Small intestine (tissue), 16 donors: ENCODE measurements around the gene TMEM185A. TPM values are rescaled to one million over a fixed set of nuclear protein-coding genes. Genes with fewer than 3 reads are reported as not detected.
"Not testable (repeated sequence)": the region's sequence is repeated elsewhere in the genome, so short reads cannot be mapped to it uniquely, and the experiment has no call there.

ENCODE experiments used
- DNase-seq, 2 donors: peaks; one replicate each; pipeline versions ENCODE4 v3.0.0 to v3.0.0-alpha.2; 2013
- FAIRE-seq: peaks from 2 replicates; lab custom pipeline; 2012; peaks lifted over from hg19 to GRCh38; lab: Jason Lieb, UNC
- H3K27ac ChIP-seq, 3 donors: one replicate each; pipeline ENCODE4 v1.5.1; 2013; ENCODE audit warnings: low read length in 2 of 3, mild to moderate bottlenecking in 2 of 3, control low read depth in 1 of 3, inconsistent platforms in 1 of 3, low read depth in 1 of 3, moderate library complexity in 1 of 3
- H3K27me3 ChIP-seq, 3 donors: one replicate each; pipeline ENCODE4 v1.6.1; 2013; ENCODE audit warnings: low read length in 3 of 3, inconsistent platforms in 1 of 3; ENCODE audit not compliant: control insufficient read depth in 3 of 3, insufficient read depth in 3 of 3
- H3K36me3 ChIP-seq, 3 donors: one replicate each; pipeline ENCODE4 v1.6.1; 2013; ENCODE audit warnings: low read length in 3 of 3, inconsistent platforms in 1 of 3, low read depth in 1 of 3, mild to moderate bottlenecking in 1 of 3, moderate library complexity in 1 of 3; ENCODE audit not compliant: control insufficient read depth in 3 of 3, insufficient read depth in 2 of 3
- H3K4me1 ChIP-seq, 3 donors: one replicate each; pipeline ENCODE4 v1.6.1; 2013; ENCODE audit warnings: low read length in 2 of 3, inconsistent platforms in 1 of 3, low read depth in 1 of 3, mild to moderate bottlenecking in 1 of 3, moderate library complexity in 1 of 3; ENCODE audit not compliant: control insufficient read depth in 3 of 3, insufficient read depth in 2 of 3
- H3K4me3 ChIP-seq, 3 donors: one replicate each; pipeline ENCODE4 v1.5.1; 2013; ENCODE audit warnings: low read length in 3 of 3, control low read depth in 1 of 3, inconsistent platforms in 1 of 3, low read depth in 1 of 3, mild to moderate bottlenecking in 1 of 3, moderate library complexity in 1 of 3
- H3K9me3 ChIP-seq, 2 donors: one replicate each; pipeline ENCODE4 v1.6.1; 2013; ENCODE audit warnings: low read depth in 1 of 2, low read length in 1 of 2; ENCODE audit not compliant: control insufficient read depth in 2 of 2, insufficient read depth in 1 of 2
- WGBS, 3 donors: extraction: QIAGEN DNeasy Blood & Tissue Kit; methylation state at CpG; one replicate each; pipeline ENCODE4 v1.1.7; 2013; 5-methylcytosine and 5-hydroxymethylcytosine counted together
- long read RNA-seq, 10 donors: transcript quantifications; one replicate each; lab custom pipeline, GENCODE V29; 2026
- polyA plus RNA-seq, 4 donors: library from polyadenylated mRNA; stranded (reverse) in 3 of 4; unstranded in 1 of 4; fragments of 200-250 nt in 3 of 4; fragments of 120-200 nt in 1 of 4; gene quantifications; one replicate each; pipeline versions ENCODE4 v1.2.1 to v1.2.3, GENCODE V29; 2013
- donor health status: healthy with polysubstance abuse.
- donor health status: control.
- donor health status: control.
- donor health status: Bipolar disorder and iron deficiency.
- donor health status: healthy.

The TMEM185A gene
- polyA plus RNA-seq = 10 to 100 TPM in 2 of 4 donors, 1 to 10 TPM in 2; 5.4 to 32.1 (median 9.7) TPM
- long read RNA-seq, donor 1, transcript TMEM185A-207 (7 exons, 2,840 nt) = major isoform, 8 of 10 reads
- long read RNA-seq, donor 1, partial matches to known transcripts = 0 of 10 reads
- long read RNA-seq, donor 1, other reads (novel, unspliced or antisense) = 0 of 10 reads
- long read RNA-seq, donor 2, partial matches to known transcripts = 0 of 1 reads
- long read RNA-seq, donor 2, other reads (novel, unspliced or antisense) = 0 of 1 reads
- long read RNA-seq, donor 3, partial matches to known transcripts = 0 of 6 reads
- long read RNA-seq, donor 3, other reads (novel, unspliced or antisense) = 0 of 6 reads
- long read RNA-seq, donor 4 = 0 reads
- long read RNA-seq, donor 5, partial matches to known transcripts = 0 of 1 reads
- long read RNA-seq, donor 5, other reads (novel, unspliced or antisense) = 0 of 1 reads
- long read RNA-seq, donor 6, partial matches to known transcripts = 0 of 7 reads
- long read RNA-seq, donor 6, other reads (novel, unspliced or antisense) = 0 of 7 reads
- long read RNA-seq, donor 7, transcript TMEM185A-207 (7 exons, 2,840 nt) = major isoform, 6 of 13 reads
- long read RNA-seq, donor 7, transcript TMEM185A-204 (4 exons, 903 nt) = minor isoform, 5 of 13 reads
- long read RNA-seq, donor 7, partial matches to known transcripts = 0 of 13 reads
- long read RNA-seq, donor 7, other reads (novel, unspliced or antisense) = 0 of 13 reads
- long read RNA-seq, donor 8, partial matches to known transcripts = 0 of 5 reads
- long read RNA-seq, donor 8, other reads (novel, unspliced or antisense) = 0 of 5 reads
- long read RNA-seq, donor 9, partial matches to known transcripts = 0 of 2 reads
- long read RNA-seq, donor 9, other reads (novel, unspliced or antisense) = 0 of 2 reads
- long read RNA-seq, donor 10, partial matches to known transcripts = 0 of 4 reads
- long read RNA-seq, donor 10, other reads (novel, unspliced or antisense) = 0 of 4 reads

GRCh38 chrX:149631234-149632165, at the start of gene TMEM185A:
TMEM185A (minus strand) TSS chrX:149631792; CDS start chrX:149631580, 212 bp downstream.
- peak; percentile 59 to 84 for DNase-seq
- no peak for FAIRE-seq
- Histone ChIP-seq H3K27ac (peak within 1 kb of the TSS; percentile 31 to 48 (median 39)), H3K36me3 (no peaks in the 10 kb centered on the region), H3K27me3 (peaks cover 0 to 2% (median 0%) of the 10 kb centered on the region in 3 donors), H3K9me3 (no peaks in the 10 kb centered on the region), H3K4me1 (peaks cover 0 to 19% (median 4%) of the 10 kb centered on the region in 3 donors), H3K4me3 (peak within 1 kb of the TSS; percentile 56 to 88 (median 57))
- 0 to 43% (median 17%) methylated on average over 19 to 102 of the region's 102 CpGs for WGBS, 3 donors

DNA sequence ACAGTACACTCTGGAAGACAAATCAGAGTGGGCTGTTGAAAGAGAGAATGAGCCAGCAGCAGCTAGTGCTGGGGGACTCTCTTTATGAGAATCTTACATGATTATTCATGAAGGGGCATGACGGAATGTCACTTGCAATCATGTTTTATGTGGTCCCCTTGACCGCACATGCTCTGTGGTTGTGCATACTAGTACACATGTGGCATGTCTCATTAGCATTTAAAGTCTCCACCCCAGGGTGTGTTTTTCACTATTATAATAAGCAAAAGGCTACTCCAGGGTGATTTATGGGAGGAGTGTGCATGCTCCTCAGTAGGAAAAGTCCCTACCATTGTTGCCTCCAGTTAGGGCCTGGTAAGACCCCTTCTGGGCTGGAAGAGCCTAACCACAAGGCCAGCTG, 49.6 kb upstream of the TMEM185A start:
- DNase-seq (no peak), FAIRE-seq (no peak)
- WGBS, 3 donors = 75 to 96% (median 81%) methylated on average over 2 of the region's 2 CpGs
- H3K36me3 ChIP-seq = no peaks in the 10 kb centered on the region
- no peaks in the 10 kb centered on the region for H3K9me3 ChIP-seq
- H3K27ac ChIP-seq = no peak overlapping the region
- no peaks in the 10 kb centered on the region for H3K4me1 ChIP-seq
- no peaks in the 10 kb centered on the region for H3K27me3 ChIP-seq
- H3K4me3 ChIP-seq = no peak overlapping the region

DNA sequence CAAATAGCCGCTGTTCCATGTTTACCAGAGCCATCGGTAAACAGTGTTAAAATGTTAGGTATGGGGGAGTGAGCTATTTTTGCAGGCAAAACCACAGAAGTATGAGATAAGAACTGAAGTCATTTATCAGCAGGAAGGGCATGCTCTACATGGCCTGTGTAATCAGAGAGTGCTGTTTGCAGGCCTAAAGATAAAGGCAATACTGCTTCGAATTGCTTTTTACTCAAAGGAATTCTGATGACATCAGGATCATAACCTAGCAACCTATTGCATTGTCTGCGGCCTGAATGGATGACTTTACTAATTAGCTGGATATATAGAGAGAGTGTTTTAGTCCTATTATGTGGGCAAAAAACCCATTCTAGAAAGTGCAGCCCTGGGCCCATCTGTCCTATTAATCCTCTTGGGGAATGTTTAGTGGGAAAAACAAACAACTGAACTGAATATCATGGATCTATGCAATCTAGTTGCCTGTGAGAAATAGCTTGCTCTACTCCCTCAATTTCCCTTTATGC, 47.6 kb upstream of the TMEM185A start:
- not testable (repeated sequence) for DNase-seq, H3K36me3 ChIP-seq, H3K4me3 ChIP-seq, FAIRE-seq, H3K4me1 ChIP-seq, H3K27me3 ChIP-seq, H3K27ac ChIP-seq, H3K9me3 ChIP-seq
- WGBS, 3 donors = 44% methylated on average over 2 of the region's 4 CpGs; no CpG with 5 or more reads in 2 of the 3 donors

DNA sequence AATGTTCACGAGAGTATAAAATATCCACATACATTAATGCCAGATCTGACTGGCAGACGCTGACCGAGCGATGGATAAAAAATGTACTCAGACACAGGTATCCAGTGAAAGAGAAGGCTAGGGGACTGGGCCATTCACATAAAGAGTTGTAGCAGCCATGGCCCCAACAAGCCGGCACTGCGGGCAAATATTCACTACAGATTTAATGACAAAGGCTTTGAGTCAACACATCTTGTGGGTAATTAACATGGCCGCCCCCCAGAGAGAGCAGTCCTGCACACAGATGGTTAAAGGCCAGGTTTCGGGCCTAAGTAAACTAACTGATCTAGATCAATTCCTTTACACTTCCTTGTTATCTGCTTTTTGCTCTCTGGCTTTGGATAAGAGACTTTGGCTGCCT, 44.0 kb upstream of the TMEM185A start:
- not testable (repeated sequence) for H3K4me3 ChIP-seq, H3K9me3 ChIP-seq, H3K27ac ChIP-seq, DNase-seq, H3K27me3 ChIP-seq, H3K36me3 ChIP-seq, FAIRE-seq, H3K4me1 ChIP-seq
- WGBS, 3 donors = 81% methylated on average over 4 of the region's 8 CpGs; no CpG with 5 or more reads in 2 of the 3 donors

GRCh38 chrX:149675088-149675487, 43.5 kb upstream of the TMEM185A start:
- not testable (repeated sequence) for FAIRE-seq, H3K4me1 ChIP-seq, H3K4me3 ChIP-seq, H3K27me3 ChIP-seq, H3K9me3 ChIP-seq, DNase-seq, H3K36me3 ChIP-seq, H3K27ac ChIP-seq
- WGBS, 3 donors = no CpG with 5 or more reads among the region's 3 CpGs

- FAIRE-seq, H3K27ac ChIP-seq, DNase-seq, H3K36me3 ChIP-seq, H3K4me1 ChIP-seq, H3K4me3 ChIP-seq, H3K27me3 ChIP-seq, H3K9me3 ChIP-seq: not testable (repeated sequence)
- 25 to 70% methylated on average over 1 of the region's 6 CpGs; no CpG with 5 or more reads in 1 of the 3 donors for WGBS, 3 donors
These were observed 29.0 kb upstream of the TMEM185A start for GRCh38 chrX:149660613-149661012.

DNA sequence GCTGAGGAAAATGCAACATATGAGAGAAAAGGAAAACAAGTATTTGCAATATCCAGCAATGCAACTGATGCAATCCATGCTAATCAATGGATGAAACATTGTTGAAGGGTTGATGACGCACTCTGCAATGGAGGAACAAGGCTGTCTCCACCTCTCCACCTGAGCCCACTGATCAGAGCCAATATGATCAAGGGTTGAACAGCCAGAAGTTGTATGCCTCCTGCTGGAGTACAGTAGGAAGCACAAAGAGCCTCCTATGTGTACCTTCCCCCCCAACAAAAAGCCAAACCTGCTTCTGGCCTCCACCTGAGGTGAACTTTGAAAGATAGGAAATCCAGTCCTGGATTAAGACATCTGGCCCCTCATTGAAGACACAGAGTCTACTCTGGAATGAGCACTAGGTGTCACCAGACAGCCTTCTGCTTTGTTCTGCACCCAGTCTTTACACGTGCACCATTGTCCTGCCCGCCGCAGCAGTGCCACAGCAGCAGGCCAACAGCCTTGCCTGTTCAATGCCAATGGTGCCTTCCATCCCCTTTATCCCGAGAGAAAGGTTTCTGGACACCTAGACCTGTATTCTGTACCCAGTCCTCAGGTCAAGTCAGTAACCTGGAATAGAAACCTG, 24.8 kb upstream of the TMEM185A start:
- DNase-seq, FAIRE-seq, H3K27ac ChIP-seq, H3K4me3 ChIP-seq, H3K36me3 ChIP-seq, H3K4me1 ChIP-seq, H3K27me3 ChIP-seq, H3K9me3 ChIP-seq: not testable (repeated sequence)
- 40% methylated on average over 1 of the region's 5 CpGs; no CpG with 5 or more reads in 2 of the 3 donors for WGBS, 3 donors
